ENCODE measurements around the gene ZNF451. TPM values are rescaled to one million over a fixed set of nuclear protein-coding genes. Genes with fewer than 3 reads are reported as not detected.

Gene ZNF451
- total RNA-seq, 1 experiment from 2014 or later: 16.9 TPM

DNA sequence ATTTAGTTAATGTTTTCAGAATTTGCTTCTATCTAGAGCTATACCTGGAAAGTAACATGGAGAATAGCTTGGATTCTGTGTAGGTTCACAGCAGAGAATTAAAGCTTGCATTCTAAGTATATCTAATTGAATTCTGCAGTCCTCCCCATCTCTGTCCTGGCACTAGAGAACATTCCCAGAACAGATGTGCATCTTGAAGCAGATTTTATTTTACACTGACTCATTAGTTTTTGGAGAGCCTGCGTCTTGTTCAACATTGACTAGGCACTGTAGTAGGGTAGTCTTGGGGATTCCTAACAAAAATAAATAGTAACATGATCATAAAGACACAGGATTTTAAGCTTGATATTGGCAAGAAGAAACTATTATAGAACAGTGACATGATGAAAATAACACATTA, 45.9 kb downstream of the ZNF451 start:
- H3K9me3 ChIP-seq: no peaks in the 10 kb centered on the region
- H3K4me3 ChIP-seq: no peak overlapping the region
- no peak for DNase-seq
- H3K36me3 ChIP-seq: no peaks in the 10 kb centered on the region; the same call in none of the 2 replicates
- H3K27me3 ChIP-seq: no peaks in the 10 kb centered on the region

DNA sequence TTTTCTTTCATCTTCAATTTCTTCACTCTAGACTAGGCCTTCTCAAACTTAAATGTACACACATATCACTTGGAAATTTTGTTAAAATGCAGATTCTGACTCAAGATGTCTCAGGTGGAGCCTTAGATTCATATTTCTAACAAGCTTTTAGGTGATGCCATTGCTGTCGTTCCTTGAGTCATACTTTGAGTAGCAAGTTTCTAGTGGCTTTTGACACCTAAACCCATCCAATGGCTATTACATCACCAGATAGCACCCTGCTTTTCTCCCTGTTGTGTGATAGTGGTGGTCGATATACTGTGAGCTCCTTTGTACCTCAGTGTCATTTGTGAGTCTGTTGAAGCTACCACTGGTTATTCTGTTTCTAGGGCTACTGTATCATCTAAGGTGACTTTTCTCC, 47.4 kb downstream of the ZNF451 start:
- no peaks in the 10 kb centered on the region for H3K9me3 ChIP-seq
- no peak for DNase-seq
- H3K4me3 ChIP-seq: no peak overlapping the region
- H3K27me3 ChIP-seq: no peaks in the 10 kb centered on the region
- H3K36me3 ChIP-seq: peaks cover 6% of the 10 kb centered on the region

DNA sequence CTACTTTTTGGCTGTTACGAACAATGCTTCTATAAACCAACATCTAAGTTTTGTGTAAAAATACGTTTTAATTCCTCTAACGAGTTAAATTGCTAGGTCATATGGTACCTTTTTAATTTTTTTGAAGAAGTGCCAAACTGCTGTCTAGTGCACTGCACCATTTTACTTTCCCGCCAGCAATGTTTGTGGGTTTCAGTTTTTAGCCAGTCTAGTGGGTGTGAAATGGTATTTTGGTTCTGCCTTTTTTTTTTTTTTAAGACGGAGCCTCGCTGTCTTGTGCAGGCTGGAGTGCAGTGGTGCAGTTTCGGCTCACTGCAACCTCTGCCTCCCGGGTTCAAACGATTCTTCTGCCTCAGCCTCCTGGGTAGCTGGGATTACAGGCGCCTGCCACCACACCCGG, 48.0 kb downstream of the ZNF451 start:
- DNase-seq: no peak
- H3K36me3 ChIP-seq: peaks cover 10% of the 10 kb centered on the region
- no peaks in the 10 kb centered on the region for H3K27me3 ChIP-seq
- H3K9me3 ChIP-seq: no peaks in the 10 kb centered on the region
- no peak overlapping the region for H3K4me3 ChIP-seq

DNA sequence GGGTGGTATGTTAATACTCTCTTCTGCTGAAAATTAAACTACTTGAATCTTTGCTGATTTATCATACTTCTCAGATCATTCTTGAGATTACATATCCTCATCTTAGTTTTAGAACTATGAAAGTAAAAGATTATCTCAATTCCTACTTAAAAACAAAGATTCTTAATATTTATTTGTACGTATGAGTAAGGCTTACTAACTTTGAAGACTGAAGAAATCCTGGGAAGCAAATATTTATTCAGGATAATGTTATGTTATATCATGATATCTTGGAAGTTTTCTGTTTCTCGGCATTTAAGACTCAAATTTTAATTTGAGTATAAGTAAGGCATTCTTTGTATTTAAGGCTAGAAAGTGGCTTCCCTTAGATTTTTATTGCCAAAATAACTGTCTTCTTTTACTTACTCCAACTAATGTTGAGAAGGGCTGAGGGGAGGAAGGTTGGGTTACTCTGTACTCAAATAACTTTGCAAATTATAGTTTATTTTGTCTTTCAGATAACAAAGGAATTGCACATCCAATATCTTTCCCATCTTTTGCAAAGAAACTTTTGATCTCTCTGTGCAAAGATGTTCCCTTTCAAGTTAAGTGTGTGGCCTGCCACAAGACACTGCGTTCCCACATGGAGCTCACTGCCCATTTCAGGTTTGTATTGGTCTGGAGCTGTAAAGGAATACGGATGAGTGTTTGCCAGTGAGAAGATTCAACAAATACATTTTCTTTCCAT, 51.6 kb downstream of the ZNF451 start:
- H3K9me3 ChIP-seq: no peaks in the 10 kb centered on the region
- no peaks in the 10 kb centered on the region for H3K27me3 ChIP-seq
- H3K4me3 ChIP-seq: no peak overlapping the region
- H3K36me3 ChIP-seq: peaks cover 12% of the 10 kb centered on the region
- no peak for DNase-seq

DNA sequence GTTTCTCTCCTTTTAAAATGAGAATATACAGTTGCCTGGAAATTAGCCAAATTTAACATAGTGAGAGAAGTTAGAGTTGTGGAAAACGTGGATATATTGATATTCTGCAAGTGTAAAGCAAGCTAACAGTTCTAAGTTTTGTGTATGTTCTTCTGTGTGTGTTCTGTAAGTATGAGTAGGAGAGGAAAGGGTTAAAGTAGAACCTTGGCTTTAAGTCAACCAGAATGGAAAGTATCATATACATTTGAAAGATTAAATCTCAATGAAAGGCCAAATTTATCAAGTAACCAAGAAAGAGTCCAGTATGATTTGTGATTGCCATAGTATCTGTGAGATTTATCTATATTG, 52.2 kb downstream of the ZNF451 start:
- no peak for DNase-seq
- no peak overlapping the region for H3K4me3 ChIP-seq
- H3K36me3 ChIP-seq: peaks cover 13% of the 10 kb centered on the region
- no peaks in the 10 kb centered on the region for H3K27me3 ChIP-seq
- H3K9me3 ChIP-seq: no peaks in the 10 kb centered on the region

DNA sequence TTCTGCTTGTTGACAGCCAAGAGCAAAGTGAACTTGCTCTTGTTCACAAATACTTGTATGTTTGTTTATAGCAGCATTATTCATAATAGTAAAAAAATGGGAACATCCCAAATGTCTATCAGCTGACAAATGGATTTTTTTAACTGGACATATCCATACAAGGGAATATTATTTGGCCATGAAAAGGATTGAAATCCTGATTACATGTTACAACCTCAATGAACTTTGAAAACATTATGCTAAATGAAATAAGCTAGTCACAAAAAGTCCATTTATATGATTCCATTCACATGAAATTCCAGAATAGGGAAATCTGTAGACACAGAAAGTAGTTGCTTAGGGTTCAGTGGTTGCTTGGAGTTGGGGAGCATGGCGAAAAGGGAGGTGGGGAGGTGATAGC, 53.7 kb downstream of the ZNF451 start:
- Histone ChIP-seq H3K4me3 (no peak overlapping the region), H3K27me3 (no peaks in the 10 kb centered on the region), H3K36me3 (peaks cover 20% of the 10 kb centered on the region), H3K9me3 (no peaks in the 10 kb centered on the region)
- DNase-seq: no peak

DNA sequence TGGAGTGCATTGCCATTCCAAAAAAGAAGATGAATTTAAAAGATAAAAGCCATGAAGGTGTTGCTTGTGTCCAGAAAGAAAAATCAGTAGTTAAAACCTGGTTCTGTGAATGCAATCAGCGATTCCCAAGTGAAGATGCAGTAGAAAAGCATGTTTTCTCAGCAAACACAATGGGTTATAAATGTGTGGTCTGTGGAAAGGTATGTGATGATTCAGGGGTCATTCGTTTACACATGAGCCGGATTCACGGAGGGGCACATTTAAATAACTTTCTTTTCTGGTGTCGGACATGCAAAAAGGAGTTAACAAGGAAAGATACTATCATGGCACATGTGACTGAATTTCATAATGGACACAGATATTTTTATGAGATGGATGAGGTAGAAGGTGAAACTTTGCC, 57.4 kb downstream of the ZNF451 start:
- H3K27me3 ChIP-seq: no peaks in the 10 kb centered on the region
- no peaks in the 10 kb centered on the region for H3K9me3 ChIP-seq
- no peak overlapping the region for H3K4me3 ChIP-seq
- no peak for DNase-seq
- H3K36me3 ChIP-seq: peaks cover 13% of the 10 kb centered on the region

DNA sequence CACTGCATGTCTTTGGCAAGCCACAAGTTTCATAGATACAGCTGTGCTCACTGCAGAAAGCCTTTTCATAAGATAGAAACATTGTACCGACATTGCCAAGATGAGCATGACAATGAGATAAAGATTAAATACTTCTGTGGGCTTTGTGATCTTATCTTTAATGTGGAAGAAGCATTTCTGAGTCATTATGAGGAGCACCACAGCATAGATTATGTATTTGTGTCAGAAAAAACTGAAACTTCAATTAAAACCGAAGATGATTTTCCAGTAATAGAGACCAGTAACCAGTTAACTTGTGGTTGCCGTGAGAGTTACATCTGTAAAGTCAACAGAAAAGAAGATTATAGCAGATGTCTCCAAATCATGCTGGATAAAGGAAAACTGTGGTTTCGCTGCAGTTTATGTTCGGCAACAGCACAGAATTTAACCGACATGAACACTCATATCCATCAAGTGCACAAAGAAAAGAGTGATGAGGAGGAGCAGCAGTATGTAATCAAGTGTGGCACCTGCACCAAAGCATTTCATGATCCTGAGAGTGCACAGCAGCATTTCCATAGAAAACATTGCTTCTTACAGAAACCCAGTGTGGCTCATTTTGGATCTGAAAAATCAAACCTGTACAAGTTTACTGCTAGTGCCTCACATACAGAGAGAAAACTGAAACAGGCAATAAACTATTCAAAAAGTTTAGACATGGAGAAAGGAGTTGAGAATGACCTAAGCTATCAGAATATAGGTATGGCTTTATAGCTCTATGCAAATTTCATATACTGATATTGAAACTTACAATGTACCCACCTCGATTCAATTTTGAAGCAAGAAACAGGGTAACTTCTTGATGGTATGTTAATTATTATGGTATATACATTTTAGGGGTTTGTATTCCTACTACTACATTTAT, 58.2 kb downstream of the ZNF451 start:
- no peaks in the 10 kb centered on the region for H3K27me3 ChIP-seq
- H3K9me3 ChIP-seq: no peaks in the 10 kb centered on the region
- no peak for DNase-seq
- H3K36me3 ChIP-seq: peaks cover 10% of the 10 kb centered on the region
- H3K4me3 ChIP-seq: no peak overlapping the region

DNA sequence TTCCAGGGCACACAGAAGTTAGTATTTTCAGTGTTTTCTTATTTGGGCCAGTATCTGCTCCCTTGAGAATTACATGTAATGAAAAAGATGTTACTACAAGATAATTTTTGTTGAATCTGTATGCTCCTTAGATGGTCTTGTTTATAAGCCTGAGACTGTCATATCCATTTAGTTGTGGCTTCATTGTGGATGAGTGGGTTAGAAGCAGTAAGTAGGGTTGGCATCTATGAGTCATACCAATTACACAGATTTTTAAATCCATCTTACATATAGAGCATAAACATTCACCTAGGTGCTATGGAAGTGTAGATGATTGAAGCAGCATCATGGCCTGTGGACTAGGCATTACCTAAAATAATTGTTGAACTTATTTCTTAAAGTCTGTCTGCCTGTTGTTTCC, 68.7 kb downstream of the ZNF451 start:
- H3K36me3 ChIP-seq: peaks cover 18% of the 10 kb centered on the region
- H3K9me3 ChIP-seq: no peaks in the 10 kb centered on the region
- H3K27me3 ChIP-seq: no peaks in the 10 kb centered on the region
- DNase-seq: no peak
- H3K4me3 ChIP-seq: no peak overlapping the region

DNA sequence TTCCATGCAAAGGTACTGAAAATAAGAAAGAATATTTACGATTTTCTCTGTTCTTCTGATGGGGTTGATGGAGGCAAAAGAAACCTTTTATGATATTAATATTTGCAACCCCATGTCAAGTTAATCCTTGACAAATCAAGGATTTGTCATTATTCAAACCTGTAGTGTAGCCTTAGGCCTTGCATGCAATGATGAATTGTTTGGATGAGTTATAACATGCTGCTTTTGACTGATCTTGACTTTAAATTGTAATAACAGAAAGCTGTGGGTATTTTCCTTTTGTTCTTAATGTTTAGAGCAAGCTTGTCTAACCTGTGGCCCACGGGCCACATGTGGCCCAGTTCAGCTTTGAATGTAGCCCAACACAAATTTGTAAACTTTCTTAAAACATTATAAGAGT, 69.1 kb downstream of the ZNF451 start:
- Histone ChIP-seq H3K36me3 (peaks cover 20% of the 10 kb centered on the region), H3K27me3 (no peaks in the 10 kb centered on the region), H3K9me3 (peaks cover 1% of the 10 kb centered on the region; the same call in 1 of the 2 replicates), H3K4me3 (no peak overlapping the region)
- DNase-seq: no peak

DNA sequence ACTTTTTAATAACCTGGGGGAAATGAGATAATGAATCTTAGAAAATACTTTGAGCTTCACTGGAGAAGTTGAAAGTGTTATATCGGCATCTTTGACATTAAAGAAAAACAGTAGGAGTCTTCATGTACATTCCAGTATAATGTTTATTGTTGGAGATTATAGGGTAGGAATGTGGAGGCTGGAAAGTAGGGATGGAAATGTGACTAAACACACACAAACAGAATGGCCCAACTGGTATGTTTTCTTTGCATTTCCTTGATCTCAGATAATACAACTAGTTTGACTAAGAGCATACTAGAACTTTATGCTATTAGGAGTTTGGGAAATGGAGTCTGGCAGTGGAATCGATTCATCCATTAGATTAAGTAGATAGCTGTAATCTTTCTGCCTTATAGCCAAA, 72.0 kb downstream of the ZNF451 start:
- H3K36me3 ChIP-seq: peaks cover 43% of the 10 kb centered on the region
- no peaks in the 10 kb centered on the region for H3K27me3 ChIP-seq
- DNase-seq: no peak
- no peak overlapping the region for H3K4me3 ChIP-seq
- peaks cover 15% of the 10 kb centered on the region for H3K9me3 ChIP-seq

DNA sequence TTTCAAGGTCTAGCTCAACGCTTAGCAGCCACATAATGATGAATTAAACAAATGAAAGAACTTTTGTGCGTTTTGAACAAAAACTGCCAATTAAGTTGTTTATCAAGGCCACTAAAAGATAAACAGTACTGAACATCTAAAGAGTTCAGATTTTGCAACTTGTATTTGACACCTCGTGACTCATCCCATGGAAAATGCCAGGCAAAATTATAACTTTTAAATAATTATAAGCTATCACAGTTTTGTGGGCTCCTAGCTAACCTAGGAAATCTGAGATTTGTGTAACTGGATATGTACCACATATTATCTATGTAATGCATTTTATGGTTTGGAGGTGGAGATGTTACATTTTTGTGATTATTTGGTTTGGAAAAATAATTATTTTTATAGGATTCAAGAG, 72.5 kb downstream of the ZNF451 start:
- H3K9me3 ChIP-seq: peaks cover 15% of the 10 kb centered on the region
- H3K4me3 ChIP-seq: no peak overlapping the region
- no peak for DNase-seq
- H3K27me3 ChIP-seq: no peaks in the 10 kb centered on the region
- peaks cover 46% of the 10 kb centered on the region for H3K36me3 ChIP-seq

DNA sequence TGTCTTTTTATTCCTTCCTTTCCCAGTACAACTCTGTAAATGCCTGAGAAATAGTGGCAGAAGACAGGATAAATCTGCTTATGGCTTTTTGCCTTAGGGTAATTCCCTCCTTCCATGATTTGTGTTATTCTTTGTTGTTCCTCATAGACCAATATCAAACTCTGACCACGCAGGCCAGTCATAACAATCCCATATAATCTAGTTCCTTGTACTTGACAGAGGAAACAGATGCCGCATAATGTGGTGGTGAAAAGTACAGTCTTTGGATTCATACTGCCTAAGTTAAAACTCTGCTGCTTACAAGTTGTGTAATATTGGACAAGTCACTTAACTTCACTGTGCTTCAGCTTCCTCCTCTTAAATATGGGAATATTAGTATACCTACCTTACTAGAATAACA, 74.0 kb downstream of the ZNF451 start:
- peaks cover 51% of the 10 kb centered on the region for H3K36me3 ChIP-seq
- H3K9me3 ChIP-seq: peaks cover 15% of the 10 kb centered on the region

DNA sequence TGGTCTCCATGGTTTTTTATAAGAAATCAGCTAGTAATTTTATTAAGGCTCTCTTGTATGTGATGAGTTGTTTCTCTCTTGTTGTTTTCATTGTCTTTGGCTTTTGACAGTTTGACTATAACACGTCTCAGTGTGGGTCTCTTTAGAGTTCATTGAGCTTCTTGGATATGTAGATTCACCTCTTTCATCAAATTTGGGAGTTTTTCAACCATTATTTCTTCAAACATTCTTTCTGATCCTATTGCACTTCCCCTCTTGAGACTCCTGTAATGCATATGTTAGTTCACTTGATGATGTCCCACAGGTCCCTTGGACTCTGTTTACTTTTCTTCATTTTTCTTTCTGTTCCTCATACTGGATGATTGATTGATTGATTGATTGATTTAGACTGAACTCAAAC, 75.1 kb downstream of the ZNF451 start:
- H3K27me3 ChIP-seq: no peaks in the 10 kb centered on the region
- H3K9me3 ChIP-seq: peaks cover 15% of the 10 kb centered on the region
- peaks cover 49% of the 10 kb centered on the region for H3K36me3 ChIP-seq
- H3K4me3 ChIP-seq: no peak overlapping the region
- DNase-seq: no peak

More for the DNA sequence above, 74.0 kb downstream of the ZNF451 start:
- H3K27me3 ChIP-seq: no peaks in the 10 kb centered on the region
- H3K4me3 ChIP-seq: no peak overlapping the region
- DNase-seq: no peak

DNA sequence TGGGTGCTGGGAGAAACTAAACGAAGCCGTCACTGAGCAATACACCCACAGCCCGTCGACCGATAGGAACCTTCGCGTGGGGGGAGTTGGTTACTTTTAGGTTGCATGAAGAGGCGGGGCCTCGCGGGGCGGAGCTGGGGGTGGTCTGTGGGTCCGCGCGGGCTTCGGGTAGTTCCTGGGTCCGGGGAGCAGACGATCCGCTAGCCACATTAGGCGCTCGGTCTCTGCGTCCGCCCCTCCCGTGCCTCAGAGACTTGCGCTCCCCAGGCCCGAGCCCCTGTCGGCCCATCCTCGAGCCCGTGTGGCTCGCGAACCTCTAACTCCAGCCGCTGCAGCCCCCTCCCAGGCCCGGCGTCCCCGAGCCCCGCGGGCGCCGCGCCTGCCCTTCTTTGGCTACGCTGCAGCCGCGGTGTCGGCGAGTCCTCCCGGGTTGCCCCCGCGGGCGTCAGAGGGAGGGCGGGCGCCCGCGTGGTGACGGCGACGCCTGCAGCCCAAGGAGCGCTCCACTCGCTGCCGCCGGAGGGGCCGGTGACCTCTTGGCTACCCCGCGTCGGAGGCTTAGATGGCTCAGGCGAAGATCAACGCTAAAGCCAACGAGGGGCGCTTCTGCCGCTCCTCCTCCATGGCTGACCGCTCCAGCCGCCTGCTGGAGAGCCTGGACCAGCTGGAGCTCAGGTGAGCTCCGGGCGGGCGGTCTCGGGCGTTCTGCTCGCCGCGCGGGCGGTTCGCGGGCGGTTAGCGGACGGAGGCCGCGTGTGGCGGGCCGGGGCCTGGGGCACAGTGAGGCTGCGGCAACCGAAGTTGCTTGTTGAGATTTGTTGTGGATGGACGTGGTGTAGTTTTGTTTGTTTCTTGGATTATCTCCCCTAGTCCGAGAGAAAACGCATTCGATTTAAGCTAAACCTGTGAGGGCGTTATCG, 82.4 kb downstream of the ZNF451 start, which contains the start of gene BAG2:
BAG2 (plus strand) TSS at position 191 of the 920 bp plus-strand sequence; CDS start at position 563, 372 bp downstream.
- H3K4me3 ChIP-seq: peak within 1 kb of the TSS; percentile 68
- DNase-seq: peak; percentile 91
- H3K27me3 ChIP-seq: no peaks in the 10 kb centered on the region
- H3K9me3 ChIP-seq: no peaks in the 10 kb centered on the region
- peaks cover 25% of the 10 kb centered on the region for H3K36me3 ChIP-seq

DNA sequence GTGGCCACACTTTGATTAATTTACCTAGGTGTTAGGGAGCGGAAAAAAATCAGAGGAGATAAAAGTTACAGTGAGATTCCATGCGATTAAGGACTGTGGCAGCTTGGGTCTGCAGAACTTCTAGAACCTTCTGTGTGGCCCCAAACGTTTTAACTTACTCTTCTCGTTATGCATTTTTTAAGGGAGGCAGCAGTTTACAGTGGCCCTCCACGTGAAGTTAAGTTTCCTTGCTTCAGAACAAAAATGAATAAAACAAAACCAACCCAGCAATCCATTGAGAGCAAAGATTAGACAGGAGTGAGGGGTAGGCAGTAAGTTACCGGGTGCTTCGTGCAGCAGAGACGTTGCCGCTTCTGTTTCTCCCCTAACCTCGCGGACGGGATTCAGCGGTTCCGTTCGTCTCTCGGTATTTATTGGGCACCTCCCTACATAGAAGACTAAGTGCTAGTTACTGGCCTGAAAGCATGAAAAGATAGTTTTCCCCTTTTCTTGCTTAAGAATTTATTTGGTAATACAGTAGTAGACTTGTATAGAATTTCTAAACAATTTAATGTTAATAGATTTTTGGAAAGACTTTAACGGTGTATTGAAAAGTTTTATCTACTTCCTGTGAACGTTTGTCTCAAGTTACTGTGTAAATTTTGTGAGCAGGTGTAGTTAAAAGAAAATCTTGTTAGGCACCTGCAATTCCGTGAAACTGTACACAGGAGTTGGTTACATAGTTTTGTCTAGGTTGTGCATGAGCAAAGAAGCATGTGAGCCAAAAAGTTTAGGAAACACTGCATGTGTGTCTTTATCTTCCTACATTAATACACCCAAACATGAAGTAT, 83.3 kb downstream of the ZNF451 start:
- Histone ChIP-seq H3K9me3 (no peaks in the 10 kb centered on the region), H3K4me3 (peak overlapping the region; percentile 68), H3K36me3 (peaks cover 20% of the 10 kb centered on the region), H3K27me3 (no peaks in the 10 kb centered on the region)
- peak; percentile 19 for DNase-seq

All from MG63 (cell line).